COLO668 (cell line): ENCODE results near the gene UBTF.
"Not testable (repeated sequence)": the region's sequence is repeated elsewhere in the genome, so short reads cannot be mapped to it uniquely, and the experiment has no call there.

Experiments used
- DNase-seq: peaks from one replicate; lab custom pipeline; 2025; ENCODE audit not compliant: unreplicated experiment; lab: John Stamatoyannopoulos, UW

Gene UBTF

GRCh38 chr17:44247440-44247841, 28.0 kb upstream of the UBTF start:
- DNase-seq = no peak

DNA sequence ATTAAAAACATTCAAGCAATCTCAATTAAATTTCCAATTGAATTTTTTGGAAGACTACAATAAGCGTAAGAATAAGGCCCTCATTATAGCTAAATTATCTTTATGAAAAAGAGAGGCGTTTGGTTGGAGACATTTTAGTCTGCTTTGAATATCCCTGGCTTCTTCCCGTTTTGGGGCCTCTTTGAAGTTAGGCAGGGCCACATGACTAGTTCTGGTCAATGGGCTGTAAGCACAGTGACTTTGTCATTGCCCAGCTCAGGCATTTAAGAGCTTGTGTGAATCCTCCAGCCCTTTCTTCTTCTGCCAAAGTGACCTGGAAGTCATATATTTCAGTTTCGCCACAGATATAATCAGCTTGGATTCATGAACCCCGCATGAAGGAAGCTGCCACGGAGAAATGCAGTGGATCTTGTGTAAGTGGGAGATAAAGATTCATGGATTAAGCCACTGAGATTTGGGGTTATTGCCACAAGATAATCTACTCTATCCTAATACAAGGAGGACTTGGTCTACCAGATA, 21.7 kb upstream of the UBTF start:
- DNase-seq = no peak

- not testable (repeated sequence) for DNase-seq
Measured at GRCh38 chr17:44237886-44238285, 18.4 kb upstream of the UBTF start.

DNA sequence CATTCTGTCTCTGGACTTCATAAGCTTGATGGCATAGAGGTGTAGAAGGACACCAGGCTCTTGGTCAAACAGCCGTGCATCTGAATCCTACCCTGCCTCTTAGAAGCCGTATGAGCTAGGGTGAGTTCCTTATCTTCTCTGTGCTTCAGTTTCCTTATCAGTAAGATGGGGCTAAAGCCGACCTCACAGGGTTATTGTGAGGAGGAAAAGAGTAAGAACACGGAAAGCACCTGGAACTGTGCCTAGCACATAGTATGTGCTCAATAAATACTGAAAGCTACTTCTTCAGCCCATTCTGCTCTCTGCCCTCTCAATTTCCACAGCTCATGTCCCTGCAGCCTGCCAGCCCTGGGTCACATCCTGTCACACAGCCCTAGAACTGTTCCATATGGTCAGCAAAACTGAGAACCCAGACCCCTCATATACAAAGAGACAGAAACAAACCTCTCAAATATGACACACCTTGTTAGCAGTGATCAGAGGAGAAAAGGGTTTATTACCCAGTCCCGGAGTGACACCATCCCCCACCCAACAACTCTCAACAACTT, 17.0 kb upstream of the UBTF start:
- DNase-seq = no peak

- no peak for DNase-seq
Measured at GRCh38 chr17:44235583-44235936, 16.1 kb upstream of the UBTF start.

DNA sequence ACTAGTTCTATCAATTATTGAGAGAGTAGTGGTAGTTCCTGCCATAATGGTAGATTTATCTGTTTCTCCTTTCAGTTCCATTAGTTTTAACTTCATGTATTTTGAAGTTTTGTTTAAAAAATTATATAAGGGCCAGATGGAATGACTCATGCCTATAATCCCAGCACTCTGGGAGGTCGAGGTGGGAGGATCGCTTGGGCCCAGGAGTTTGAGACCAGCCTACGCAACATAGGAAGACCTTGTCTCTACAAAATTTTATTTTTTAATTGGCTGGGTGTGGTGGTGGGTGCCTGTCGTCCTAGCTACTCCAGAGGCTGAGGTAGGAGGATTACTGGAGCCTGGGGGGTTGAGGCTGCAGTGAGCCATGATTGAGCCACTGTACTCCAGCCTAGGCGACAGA, 14.1 kb upstream of the UBTF start:
- DNase-seq = no peak

- DNase-seq = no peak
Measured at GRCh38 chr17:44232061-44232460, 12.6 kb upstream of the UBTF start.

GRCh38 chr17:44230140-44230539, 10.7 kb upstream of the UBTF start:
- no peak for DNase-seq

DNA sequence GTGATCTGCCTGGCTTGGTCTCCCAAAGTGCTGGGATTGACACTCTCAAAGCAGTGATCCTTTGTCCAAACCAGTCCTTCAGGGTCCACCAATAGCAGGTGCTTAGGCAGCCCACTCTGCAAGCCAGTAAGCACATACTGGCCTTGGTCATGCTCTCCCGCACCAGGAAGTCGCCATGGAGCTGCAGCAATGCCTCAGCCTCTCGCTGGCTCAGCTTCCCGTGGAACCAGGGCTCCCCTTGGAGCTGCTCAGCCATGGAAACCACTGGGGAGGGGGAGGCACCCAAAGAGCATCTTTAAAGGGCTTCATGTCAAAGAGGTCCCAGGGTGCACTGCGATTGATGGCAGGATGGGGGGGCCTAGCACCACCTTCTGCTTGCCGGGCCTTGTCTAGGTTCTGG, 9.6 kb upstream of the UBTF start:
- DNase-seq = no peak

DNA sequence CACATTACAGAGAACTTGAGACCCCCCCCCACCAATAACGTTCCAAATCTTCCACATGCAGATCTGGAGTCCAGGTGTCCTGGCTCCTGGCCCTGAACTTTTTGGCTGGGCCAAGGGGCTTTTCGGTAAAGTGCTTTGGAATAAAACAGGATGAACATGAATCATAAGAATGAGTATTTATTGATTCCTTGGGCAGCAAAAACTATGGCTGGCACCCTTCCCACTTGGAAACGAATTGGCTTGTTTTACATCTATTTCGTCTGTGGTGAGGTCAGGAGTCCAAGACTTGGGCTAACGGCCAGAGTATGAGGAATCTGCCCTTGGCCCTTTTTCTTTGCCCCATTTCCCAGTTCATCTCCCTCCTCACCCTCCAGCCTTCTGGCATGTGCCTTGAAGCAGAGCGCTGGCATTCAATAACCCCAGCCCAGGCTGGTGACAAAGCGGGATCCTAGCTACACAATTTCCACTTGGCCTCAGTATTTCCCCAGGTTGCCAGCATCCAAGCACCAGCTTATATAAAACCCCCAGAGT, 4.1 kb upstream of the UBTF start:
- no peak for DNase-seq

- DNase-seq = peak; percentile 35
Measured at GRCh38 chr17:44222112-44222869, 2.8 kb upstream of the UBTF start.

DNA sequence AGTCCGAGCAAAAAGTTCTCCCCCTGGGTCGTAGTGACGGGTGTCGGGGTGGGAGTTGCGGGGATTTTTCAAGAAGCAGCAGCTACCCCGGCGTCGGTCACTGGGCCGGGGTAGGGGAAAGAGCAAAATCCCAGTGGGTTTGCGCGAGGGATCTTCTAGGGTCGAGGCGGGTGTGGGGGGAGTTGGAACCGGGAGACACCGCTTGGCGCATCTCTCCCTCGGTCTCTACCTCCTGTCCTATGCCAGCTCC, 2.3 kb upstream of the UBTF start:
- DNase-seq = no peak

- peak; percentile 54 for DNase-seq
Measured at GRCh38 chr17:44221084-44221861, 1.8 kb upstream of the UBTF start.

DNA sequence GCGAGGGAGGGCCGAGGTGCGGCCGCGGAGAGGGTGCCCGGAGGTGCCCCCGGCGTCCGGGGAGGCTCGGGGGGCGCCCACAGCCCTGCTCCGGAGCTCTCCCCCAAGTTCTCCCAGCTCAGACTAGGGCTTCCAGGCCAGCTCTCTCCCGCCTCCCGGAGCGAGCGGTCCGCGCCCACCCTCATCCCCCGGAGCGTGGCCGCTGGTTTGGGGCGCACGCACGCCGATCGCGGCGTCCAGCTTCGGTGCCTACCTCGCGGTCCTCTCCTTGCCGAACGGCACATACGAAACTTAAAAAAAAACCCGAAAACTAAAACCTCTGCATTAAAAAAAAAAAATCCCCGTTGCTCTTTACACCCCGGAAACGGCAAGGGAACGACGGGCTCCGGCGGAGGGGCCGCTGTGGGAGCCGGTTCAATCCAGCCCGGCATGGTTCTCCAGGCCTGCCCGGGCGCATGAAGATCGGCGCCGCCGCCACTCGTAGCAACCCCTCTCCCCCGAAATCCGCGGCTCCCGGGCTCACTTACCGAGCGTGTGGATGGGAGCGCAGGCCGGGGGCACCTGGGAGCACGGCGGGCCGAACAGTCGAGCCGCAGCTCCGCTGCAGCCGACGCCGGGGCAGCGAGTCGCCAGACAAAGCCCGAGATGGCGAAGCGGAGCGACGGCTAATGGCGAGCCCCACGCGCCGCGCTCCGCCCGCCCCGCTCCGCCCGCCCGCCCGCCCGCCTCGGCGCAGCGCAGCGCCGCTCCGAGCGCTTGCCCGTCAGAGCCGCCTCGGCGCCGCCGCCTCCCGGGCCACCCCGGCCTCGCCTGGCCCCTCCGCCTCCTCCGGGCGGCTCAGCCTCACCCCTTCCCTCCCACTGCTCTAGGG, 973 bp upstream of the UBTF start:
- peak; percentile 65 for DNase-seq

DNA sequence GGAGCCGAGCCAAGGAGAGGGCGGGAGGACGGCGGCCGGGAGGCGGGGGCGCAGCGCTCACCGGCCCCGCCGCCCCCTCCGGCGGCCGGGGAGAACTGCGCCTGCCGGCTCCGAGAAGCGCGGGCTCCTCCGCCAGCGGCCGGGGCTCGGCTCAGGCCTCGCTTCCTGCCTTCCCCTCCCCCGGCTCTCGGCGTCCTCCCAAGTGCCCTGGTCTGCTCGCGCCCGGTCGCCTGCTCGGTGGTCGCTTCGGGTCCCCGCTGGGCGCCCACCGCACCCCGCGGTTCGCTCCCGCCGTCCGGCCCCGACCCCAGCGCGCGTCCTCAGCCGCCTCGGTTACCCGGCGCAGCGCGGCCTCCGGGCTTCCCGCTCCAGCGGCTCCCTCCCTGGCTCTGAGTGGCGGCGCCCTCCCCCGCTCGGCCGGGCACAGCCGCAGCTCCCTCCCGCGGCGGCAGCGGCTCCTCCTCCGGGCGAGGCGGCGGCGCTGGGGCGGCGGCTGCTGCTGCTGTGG, 313 bp downstream of the UBTF start:
- peak; percentile 78 for DNase-seq

DNA sequence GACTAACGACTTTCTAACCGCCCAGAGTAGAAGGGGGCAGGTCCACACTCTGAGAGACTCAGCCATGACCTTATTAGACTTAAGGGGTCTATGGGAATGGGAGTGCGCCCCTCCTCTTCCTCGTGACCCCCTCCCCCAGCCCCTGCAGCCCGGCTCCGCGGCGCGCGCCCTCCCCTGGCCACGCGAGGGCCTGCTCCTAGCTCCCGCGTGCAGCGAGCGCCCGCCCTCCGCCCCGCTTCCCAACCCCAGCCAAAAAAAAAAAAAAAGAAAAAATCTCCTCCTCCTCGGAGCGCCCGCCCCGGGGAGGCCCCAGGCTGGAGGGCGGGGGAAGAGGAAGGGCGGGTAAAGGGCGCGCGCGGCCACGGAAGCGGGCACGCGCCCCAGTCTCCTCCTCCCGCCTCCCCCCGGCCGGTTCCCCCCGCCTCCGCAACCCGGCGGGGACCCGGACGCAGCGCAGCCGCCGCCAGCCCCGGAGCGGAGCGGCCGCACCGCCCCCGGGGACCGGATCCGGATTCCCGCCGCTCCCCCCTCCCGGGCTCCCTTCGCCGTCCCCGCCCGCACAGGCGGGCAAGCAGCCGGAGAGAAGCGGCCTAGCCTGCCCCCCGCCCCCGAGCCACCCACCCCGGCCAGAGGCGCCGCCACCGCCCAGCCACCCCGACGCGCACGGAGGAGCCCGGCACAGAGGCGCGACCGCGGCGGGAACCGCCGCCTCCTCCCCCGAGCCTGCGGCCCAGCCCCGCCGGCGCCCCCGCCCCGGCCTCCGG, 949 bp downstream of the UBTF start:
- DNase-seq = peak; percentile 88

DNA sequence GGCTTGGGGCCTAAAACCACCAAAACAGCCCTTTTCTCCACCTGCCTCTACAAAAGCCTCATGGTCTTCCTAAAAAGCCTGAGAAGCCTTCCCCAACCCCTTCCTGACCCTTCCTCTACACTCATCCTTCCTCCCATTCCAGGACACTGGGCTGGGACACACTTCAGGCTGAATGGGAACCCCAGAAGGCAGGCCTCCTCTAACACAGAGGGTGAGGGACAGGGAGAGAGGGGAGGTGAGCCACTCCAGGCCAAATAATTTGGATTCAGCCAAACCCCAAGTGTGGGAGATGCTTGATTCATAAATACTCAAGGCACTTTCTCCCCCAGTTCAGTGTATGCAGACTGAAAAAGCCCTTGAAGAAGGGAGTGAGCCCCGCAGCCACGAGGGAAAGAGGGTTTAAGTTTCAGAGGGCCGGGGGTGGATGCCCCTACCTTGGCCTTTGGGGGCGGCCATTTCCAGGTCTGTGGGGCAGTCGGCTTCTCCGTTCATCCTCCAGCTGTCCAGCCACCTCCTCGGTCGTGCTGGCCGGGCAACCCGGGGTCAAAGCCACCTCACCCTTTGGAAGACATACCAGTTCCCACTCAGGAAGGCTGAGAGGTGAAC, 1.6 kb downstream of the UBTF start:
- DNase-seq = no peak

DNA sequence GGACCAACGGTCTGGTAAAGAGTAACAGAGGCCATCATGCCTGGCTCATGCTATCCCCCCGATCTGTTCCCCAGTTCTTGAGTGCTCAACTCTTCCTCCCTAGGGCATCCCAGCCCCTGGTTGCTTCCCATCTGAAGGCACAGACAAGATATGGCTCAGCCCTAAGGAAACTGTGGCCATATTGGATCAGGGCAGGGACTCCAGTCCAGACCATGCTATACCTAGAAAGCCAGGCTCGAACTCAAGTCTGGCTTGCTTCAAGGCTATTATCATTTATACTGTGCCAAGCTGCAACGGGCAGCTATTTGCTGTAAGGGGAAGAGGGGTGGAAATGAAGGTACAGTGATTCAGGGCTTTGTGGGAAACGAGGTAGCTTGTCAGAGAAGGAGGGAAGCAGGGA, 2.8 kb downstream of the UBTF start:
- no peak for DNase-seq

- no peak for DNase-seq
Measured at GRCh38 chr17:44216173-44216572, 3.3 kb downstream of the UBTF start.

DNA sequence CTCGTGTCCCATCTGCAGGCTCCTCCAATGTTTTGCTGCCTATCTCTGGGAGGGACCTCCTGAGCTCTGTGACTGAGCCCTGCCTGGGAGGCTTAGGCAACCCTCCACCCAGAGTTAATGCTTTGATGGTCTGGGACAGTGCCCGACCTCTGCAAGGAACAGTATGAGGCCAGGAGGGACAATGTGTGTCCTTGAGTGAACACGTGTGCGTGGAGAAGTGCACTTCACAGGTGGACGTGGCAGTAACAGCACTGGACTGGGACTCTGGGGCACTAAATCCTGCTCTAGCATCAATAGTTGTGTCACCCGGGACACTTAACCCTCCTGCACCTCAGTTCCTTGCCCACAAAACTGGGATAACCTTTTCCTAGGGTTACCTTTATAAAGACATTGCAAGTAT, 4.6 kb downstream of the UBTF start:
- DNase-seq = no peak
